HG02642 (cell line): ENCODE results near the gene KLHL14.
"Not testable (repeated sequence)": the region's sequence is repeated elsewhere in the genome, so short reads cannot be mapped to it uniquely, and the experiment has no call there.

Experiments used
- ATAC-seq: cut with Tn5 transposase; IDR thresholded peaks from one replicate; pipeline ENCODE4 v1.9.1; 2021; ENCODE audit warnings: mild to moderate bottlenecking; ENCODE audit not compliant: unreplicated experiment, poor library complexity

KLHL14 gene

DNA sequence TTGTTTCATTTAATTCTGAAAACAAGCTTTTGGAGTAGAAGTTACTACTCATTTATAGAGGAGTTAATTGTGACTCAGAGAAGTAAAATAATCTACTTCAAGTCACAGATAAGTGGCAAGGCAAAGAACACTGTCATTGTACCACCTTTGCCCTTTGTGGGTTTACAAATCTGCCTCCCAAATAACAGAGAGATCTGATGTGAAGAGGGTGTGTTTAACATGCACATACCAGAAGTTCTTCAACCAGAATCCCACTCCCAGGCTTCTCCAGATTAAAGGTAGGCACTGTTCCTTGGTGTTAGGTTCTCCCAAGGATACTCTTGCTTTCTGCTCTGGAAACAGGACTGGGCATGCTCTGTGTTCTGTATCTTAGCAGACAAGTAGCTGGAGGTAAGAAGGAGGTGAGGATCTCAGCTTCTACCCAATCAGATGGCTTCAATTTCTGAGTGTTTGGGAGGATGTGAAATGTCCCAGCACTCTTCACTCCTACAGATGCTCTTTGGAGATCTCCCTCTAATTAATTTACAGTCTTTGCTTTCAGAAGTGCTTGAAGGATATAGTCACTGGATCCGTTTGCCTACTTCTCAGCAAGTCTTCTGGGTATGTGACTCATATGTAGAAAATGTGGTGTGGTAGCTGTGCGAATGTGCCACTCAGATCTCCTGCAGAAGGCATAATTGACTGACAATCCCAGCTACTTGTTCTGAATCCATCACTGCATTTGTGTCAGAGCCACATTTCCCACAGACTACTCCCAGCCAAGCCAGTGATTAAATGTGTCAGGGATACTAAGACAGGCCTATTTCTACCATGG, 111.1 kb downstream of the KLHL14 start:
- no peak for ATAC-seq

DNA sequence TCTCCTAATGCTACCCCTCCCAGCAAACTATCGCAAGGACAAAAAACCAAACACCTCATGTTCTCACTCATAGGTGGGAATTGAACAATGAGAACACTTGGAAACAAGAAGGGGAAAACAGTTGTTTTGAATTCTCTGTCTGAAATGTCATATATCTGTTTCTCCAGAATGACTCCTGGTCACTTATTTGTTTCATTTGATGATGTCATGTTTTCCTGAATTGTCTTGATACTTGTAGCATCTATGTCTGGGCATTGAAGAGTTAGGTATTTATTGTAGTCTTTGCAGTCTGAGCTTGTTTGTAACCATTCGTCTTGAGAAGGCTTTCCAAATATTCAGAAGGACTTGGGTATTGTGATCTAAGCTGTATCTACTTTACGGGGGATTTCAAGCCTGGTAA, 118.3 kb downstream of the KLHL14 start:
- not testable (repeated sequence) for ATAC-seq

DNA sequence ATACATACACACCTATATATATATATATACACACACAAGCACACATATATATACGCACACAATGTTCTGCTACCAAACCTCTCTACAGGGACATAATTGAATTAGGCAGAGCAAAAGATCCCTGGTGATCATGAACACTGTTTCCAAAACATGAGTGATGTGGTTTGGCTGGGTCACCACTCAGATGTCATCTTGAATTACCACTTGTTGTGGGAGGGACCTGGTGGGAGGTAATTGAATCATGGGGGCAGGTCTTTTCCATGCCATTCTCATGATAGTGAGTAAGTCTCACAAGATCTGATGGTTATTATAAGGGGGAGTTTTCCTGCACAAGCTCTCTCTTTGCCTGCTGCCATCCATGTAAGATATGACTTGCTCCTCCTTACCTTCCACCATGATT, 135.2 kb downstream of the KLHL14 start:
- ATAC-seq, result not testable (repeated sequence)

DNA sequence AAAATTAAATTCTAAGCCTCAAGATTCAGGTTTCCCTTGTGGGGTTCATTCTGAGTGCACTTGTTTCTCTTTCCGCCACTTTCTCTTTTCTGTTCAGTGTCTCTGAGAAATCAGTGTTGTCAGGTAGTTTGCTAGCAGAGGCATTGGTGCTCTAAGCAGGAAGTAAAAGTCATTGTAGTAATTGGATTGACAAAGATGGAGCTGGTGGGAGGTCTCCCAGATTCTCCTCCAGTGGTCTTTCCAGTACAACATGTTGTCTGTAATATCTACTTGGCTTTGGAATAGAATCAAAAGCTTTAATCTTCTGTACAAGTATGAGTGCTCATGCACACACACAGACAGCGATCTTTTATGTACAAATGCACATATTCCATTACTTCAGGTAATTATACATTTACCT, 135.6 kb downstream of the KLHL14 start:
- no peak for ATAC-seq

DNA sequence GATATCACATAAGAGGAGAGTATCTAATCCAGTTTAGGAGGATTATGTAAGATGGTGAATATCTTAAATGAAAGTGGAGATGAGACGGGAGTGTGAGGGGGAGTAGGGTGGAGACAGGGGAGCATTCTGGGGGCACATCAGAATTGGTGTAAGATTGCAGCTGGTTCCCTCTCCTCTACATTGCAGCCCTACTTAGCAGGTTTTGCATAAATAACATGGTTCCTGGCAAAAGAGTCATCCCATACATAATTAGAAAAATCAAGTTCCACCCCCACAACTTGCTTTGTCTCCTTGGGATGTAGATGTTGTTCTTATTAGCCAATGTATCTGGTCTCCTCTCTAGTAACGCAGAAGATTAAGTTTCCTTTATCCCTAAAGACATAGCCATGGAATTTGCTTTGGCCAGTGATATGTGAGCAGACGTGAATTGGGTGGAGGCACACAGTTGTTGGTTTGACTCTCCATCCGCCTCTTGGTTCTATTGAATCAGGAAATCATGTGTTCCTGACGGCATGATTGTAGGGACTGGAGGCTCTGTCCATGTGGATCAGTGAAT, 137.9 kb downstream of the KLHL14 start:
- no peak for ATAC-seq

DNA sequence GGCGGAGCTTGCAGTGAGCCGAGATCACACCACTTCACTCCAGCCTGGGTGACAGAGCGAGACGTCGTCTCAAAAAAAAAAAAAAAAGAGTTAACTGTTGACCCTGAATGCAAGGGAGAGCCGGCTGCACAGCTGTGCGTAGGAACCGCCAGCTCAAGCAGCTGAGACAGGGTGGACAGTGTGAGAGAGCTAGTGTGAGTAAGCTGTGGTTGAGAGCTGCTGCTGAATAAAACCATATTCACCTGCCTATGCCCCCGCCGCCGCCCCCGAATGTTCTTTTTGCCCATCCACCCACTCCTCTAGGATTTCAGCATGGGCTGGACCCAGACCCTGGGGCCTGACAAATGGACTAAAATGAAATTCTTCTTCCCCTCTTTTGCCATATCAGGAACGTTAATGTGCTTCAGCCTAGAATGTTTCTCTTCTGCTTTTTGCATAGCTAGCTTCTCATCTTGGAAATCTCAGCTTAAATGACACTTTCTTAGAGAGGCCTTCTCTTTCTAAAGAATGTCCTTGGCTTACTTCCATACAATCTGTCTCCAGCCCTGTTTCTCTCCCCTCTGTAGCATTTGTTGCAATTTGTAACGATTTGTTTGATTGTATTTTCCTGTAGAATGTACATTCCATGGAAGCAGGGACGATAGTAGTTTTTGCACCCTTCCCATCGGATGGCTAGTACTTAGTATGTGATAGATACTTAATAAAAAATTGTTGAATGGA, 142.7 kb downstream of the KLHL14 start:
- no peak for ATAC-seq

- ATAC-seq, result no peak
Measured at GRCh38 chr18:32629292-32629691, 143.5 kb downstream of the KLHL14 start.

DNA sequence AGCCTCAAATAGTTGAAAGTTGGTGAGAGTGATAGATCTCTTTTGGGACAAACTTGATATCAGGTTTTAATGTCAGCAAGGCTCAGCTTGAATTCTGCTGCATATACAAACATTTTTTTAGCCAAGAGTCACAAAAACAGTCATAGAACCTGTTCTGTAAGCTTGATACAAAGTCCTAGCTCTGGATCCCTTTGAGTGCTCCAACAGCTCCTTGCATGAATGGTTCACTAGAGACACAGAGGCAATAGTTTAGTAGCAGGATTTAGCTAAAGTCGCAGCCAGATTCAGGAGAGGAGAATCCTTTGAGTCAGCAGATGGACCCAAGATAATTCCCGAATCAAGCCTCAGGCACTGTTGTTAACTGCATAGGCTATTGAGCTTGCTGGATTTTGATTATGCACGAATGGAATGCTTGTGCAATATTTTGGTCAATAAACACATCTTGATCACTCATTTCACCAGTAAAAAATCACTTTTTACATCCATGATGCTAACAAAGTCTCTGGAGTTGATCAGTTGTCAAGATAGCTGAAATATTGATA, 148.6 kb downstream of the KLHL14 start:
- ATAC-seq, result no peak

DNA sequence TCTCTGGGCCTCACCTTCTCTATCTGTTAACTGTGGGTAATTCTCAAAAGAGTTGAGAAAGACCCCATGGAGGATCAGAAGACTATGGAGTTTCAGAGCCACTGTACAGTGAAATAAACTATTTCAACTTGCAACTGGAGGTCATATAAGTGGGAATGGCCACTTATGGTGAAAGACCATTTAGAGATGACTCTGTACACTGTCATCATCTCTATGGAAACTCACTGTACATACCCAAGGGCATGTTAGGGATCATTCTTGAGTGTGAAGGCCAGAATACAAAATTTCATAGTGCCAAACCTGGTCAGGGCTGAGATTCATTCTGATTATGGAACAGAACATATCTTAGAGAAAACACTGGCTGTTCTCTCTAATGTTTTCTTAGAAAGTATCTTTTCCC, 149.3 kb downstream of the KLHL14 start:
- ATAC-seq, result no peak
